Measurements from ENCODE around the gene GIMAP1. TPM values are rescaled to one million over a fixed set of nuclear protein-coding genes. Genes with fewer than 3 reads are reported as not detected.

The GIMAP1 gene
- total RNA-seq, 1 donor from 2014 or later: not detected

DNA sequence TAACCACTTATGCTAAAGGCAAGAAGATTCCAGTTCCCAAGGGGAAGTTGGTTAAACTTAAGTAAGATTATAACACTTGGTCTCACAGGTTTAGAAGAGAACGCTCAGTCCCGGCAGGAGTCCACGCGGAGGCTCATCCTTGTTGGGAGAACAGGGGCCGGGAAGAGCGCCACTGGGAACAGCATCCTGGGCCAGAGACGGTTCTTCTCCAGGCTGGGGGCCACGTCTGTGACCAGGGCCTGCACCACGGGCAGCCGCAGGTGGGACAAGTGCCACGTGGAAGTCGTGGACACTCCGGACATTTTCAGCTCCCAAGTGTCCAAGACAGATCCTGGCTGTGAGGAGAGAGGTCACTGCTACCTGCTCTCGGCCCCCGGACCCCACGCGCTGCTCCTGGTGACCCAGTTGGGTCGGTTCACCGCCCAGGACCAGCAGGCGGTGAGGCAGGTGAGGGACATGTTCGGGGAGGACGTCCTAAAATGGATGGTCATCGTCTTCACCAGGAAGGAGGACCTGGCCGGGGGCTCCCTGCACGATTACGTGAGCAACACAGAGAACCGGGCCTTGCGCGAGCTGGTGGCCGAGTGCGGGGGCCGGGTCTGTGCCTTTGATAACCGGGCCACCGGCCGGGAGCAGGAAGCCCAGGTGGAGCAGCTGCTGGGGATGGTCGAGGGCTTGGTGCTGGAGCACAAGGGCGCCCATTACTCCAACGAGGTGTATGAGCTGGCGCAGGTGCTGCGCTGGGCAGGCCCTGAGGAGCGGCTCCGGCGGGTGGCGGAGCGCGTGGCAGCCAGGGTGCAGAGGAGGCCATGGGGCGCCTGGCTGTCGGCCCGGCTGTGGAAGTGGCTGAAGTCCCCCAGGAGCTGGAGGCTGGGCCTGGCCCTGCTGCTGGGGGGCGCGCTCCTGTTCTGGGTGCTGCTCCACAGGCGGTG is 3.8 kb downstream of the GIMAP1 start:
- Mint-ChIP-seq H3K36me3 (ENCODE audit: insufficient read depth) (no peaks in the 10 kb centered on the region), H3K9me3 (ENCODE audit: low read depth) (no peaks in the 10 kb centered on the region), H3K4me3 (ENCODE audit: low read depth) (no peak overlapping the region), H3K27me3 (peaks cover 51% of the 10 kb centered on the region), H3K4me1 (ENCODE audit: low read depth) (no peaks in the 10 kb centered on the region), H3K27ac (no peak overlapping the region)
- no peak for DNase-seq (ENCODE audit: low spot score, unreplicated experiment)
- no peak for TF ChIP-seq CTCF (IDR thresholded peaks at IDR 0.05; ENCODE audit: unreplicated experiment)

GRCh38 chr7:150721970-150722373 is 5.6 kb downstream of the GIMAP1 start:
- H3K27ac Mint-ChIP-seq: no peak overlapping the region
- no peak for DNase-seq (ENCODE audit: low spot score, unreplicated experiment)
- peaks cover 55% of the 10 kb centered on the region for H3K27me3 Mint-ChIP-seq
- no peaks in the 10 kb centered on the region for H3K9me3 Mint-ChIP-seq (ENCODE audit: low read depth)
- no peaks in the 10 kb centered on the region for H3K36me3 Mint-ChIP-seq (ENCODE audit: insufficient read depth)
- no peak overlapping the region for H3K4me3 Mint-ChIP-seq (ENCODE audit: low read depth)
- H3K4me1 Mint-ChIP-seq (ENCODE audit: low read depth): no peaks in the 10 kb centered on the region
- TF ChIP-seq CTCF (IDR thresholded peaks at IDR 0.05; ENCODE audit: unreplicated experiment): no peak

DNA sequence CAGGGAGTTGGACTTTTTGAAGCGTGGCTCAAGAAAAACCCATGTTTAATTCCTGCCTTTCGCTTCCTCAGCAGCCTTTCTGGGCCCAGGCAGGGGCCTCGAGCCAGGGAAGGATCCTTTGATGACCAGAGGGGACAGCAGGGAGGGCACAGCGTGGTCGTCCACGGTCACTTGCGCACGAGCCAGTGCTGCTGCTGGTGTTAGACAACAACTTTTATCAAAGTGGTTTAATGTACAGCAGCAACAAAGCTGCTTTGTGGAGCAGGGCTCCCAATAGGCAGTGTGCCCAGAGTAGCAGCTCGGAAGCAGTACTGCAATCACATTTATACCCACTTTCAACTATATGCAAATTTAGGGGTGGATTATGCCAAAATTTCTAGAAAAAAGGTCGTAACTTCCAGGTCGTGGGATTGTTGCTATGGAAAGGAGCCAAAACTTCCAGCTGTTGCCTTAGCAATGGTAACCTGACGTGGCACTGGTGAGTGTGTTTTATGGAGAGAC is 6.1 kb downstream of the GIMAP1 start:
- peaks cover under 1% of the 10 kb centered on the region for H3K9me3 Mint-ChIP-seq (ENCODE audit: low read depth)
- no peak overlapping the region for H3K27ac Mint-ChIP-seq
- no peak for DNase-seq (ENCODE audit: low spot score, unreplicated experiment)
- H3K27me3 Mint-ChIP-seq: peaks cover 57% of the 10 kb centered on the region
- no peaks in the 10 kb centered on the region for H3K36me3 Mint-ChIP-seq (ENCODE audit: insufficient read depth)
- TF ChIP-seq CTCF (IDR thresholded peaks at IDR 0.05; ENCODE audit: unreplicated experiment): no peak
- H3K4me3 Mint-ChIP-seq (ENCODE audit: low read depth): no peak overlapping the region
- no peaks in the 10 kb centered on the region for H3K4me1 Mint-ChIP-seq (ENCODE audit: low read depth)

GRCh38 chr7:150723467-150723866 is 7.1 kb downstream of the GIMAP1 start:
- Mint-ChIP-seq H3K27me3 (peaks cover 58% of the 10 kb centered on the region), H3K4me3 (ENCODE audit: low read depth) (no peak overlapping the region), H3K27ac (no peak overlapping the region), H3K9me3 (ENCODE audit: low read depth) (peaks cover 5% of the 10 kb centered on the region), H3K4me1 (ENCODE audit: low read depth) (no peaks in the 10 kb centered on the region), H3K36me3 (ENCODE audit: insufficient read depth) (no peaks in the 10 kb centered on the region)
- TF ChIP-seq CTCF (IDR thresholded peaks at IDR 0.05; ENCODE audit: unreplicated experiment): no peak
- no peak for DNase-seq (ENCODE audit: low spot score, unreplicated experiment)

GRCh38 chr7:150727381-150727780 is 11.0 kb downstream of the GIMAP1 start:
- Mint-ChIP-seq H3K4me3 (ENCODE audit: low read depth) (no peak overlapping the region), H3K27me3 (peaks cover 68% of the 10 kb centered on the region), H3K36me3 (ENCODE audit: insufficient read depth) (no peaks in the 10 kb centered on the region), H3K9me3 (ENCODE audit: low read depth) (peaks cover 7% of the 10 kb centered on the region), H3K4me1 (ENCODE audit: low read depth) (no peaks in the 10 kb centered on the region), H3K27ac (no peak overlapping the region)
- DNase-seq (ENCODE audit: low spot score, unreplicated experiment): no peak
- no peak for TF ChIP-seq CTCF (IDR thresholded peaks at IDR 0.05; ENCODE audit: unreplicated experiment)
